ENCODE results near the gene C3orf38. TPM values are rescaled to one million over a fixed set of nuclear protein-coding genes. Genes with fewer than 3 reads are reported as not detected.

C3orf38 gene
- total RNA-seq, 1 experiment from 2014 or later, result 18.6 TPM

DNA sequence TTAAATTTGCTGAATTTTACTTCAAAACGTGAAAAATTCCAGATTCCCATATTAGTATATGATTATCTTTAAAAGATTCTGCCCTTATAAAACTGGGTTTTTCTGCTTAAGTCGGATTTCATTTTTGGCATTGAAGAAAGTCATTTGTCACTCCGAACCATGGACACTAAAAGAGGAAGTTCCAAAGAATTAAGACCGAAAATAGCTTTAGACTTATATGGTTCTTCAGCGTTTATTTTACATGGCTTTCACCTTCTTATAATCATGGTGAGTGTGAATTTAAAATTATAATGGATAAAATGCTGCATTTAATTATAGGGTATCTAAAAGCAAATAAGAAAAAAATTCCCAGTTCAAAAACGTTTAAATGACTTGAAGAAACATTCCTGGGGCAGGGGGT lies 1.0 kb downstream of the C3orf38 start:
- intact Hi-C loops (cut with micrococcal nuclease), result no loop called here
- H3K9ac ChIP-seq (ENCODE audit: low read length), result peak overlapping the region; percentile 89
- DNase-seq (ENCODE audit: low read depth, low spot score), result no peak
- ChIA-PET POLR2A (no interaction called here), RAD21 (ENCODE audit: low non-redundant PET in 1 of 2, low total read pairs in 2 of 2, uncharacterized antibody in 2 of 2, unreplicated experiment in 2 of 2) (no interaction called here), CTCF (interaction anchor here (1.1 kb wide), 1 partner anchor 10 kb away, joined by 4 read pairs; no protein-coding TSS in a partner anchor)
- H3K4me2 ChIP-seq (ENCODE audit: low read length), result peak overlapping the region; percentile 89
- H3K9me2 ChIP-seq (ENCODE audit: insufficient read depth), result no peaks in the 10 kb centered on the region
- peak overlapping the region; percentile 95 to 98 for H3K4me3 ChIP-seq (replicated peaks in 1 of 2; ENCODE audit: low read depth in 1 of 2, low read length in 2 of 2)
- H3K27ac ChIP-seq (ENCODE audit: low read depth, low read length), result peak overlapping the region; percentile 98; the same call in 1 of the 2 replicates
- no peaks in the 10 kb centered on the region for H3K9me3 ChIP-seq (ENCODE audit: control insufficient read depth in 1 of 2, insufficient read depth in 1 of 2, low read depth in 1 of 2, low read length in 2 of 2)
- no peak for TF ChIP-seq FOSL1 (IDR thresholded peaks at IDR 0.05; ENCODE audit: low read depth)
- TF ChIP-seq EZH2phosphoT487 (IDR thresholded peaks at IDR 0.05; ENCODE audit: borderline replicate concordance), result no peak
- no peak for TF ChIP-seq JUND (IDR thresholded peaks at IDR 0.05)
- TF ChIP-seq SRF (IDR thresholded peaks at IDR 0.05; ENCODE audit: low read depth), result no peak
- no peak for TF ChIP-seq CEBPB (IDR thresholded peaks at IDR 0.05; ENCODE audit: low read depth)
- TF ChIP-seq, protein P1, sequence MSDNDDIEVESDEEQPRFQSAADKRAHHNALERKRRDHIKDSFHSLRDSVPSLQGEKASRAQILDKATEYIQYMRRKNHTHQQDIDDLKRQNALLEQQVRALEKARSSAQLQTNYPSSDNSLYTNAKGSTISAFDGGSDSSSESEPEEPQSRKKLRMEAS (IDR thresholded peaks at IDR 0.05), result no peak
- TF ChIP-seq, protein P2, sequence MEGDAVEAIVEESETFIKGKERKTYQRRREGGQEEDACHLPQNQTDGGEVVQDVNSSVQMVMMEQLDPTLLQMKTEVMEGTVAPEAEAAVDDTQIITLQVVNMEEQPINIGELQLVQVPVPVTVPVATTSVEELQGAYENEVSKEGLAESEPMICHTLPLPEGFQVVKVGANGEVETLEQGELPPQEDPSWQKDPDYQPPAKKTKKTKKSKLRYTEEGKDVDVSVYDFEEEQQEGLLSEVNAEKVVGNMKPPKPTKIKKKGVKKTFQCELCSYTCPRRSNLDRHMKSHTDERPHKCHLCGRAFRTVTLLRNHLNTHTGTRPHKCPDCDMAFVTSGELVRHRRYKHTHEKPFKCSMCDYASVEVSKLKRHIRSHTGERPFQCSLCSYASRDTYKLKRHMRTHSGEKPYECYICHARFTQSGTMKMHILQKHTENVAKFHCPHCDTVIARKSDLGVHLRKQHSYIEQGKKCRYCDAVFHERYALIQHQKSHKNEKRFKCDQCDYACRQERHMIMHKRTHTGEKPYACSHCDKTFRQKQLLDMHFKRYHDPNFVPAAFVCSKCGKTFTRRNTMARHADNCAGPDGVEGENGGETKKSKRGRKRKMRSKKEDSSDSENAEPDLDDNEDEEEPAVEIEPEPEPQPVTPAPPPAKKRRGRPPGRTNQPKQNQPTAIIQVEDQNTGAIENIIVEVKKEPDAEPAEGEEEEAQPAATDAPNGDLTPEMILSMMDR (IDR thresholded peaks at IDR 0.05 in 2 of 3, conservative IDR thresholded peaks at IDR 0.05 in 1 of 3; ENCODE audit: borderline replicate concordance in 1 of 3, insufficient read depth in 1 of 3, low read depth in 2 of 3, low read length in 2 of 3), result no peak
- no peak for TF ChIP-seq YY1 (IDR thresholded peaks at IDR 0.05; ENCODE audit: extremely low read depth, insufficient replicate concordance, low read depth, low read length)
- TF ChIP-seq ELF1 (IDR thresholded peaks at IDR 0.05; ENCODE audit: borderline replicate concordance, low read depth), result no peak
- TF ChIP-seq TCF7L2 (IDR thresholded peaks at IDR 0.05; ENCODE audit: borderline replicate concordance, extremely low read depth, insufficient read depth, insufficient read length), result no peak
- TF ChIP-seq, protein P3, sequence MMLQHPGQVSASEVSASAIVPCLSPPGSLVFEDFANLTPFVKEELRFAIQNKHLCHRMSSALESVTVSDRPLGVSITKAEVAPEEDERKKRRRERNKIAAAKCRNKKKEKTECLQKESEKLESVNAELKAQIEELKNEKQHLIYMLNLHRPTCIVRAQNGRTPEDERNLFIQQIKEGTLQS (IDR thresholded peaks at IDR 0.05), result no peak
- TF ChIP-seq ZNF274 (IDR thresholded peaks at IDR 0.05; ENCODE audit: low read depth, low read length), result no peak
- no peak for TF ChIP-seq EZH2 (IDR thresholded peaks at IDR 0.05)
- no peak for TF ChIP-seq POLR2A (IDR thresholded peaks at IDR 0.05; ENCODE audit: borderline replicate concordance, extremely low read depth, insufficient read depth, insufficient read length)
- no peaks in the 10 kb centered on the region for H3K27me3 ChIP-seq (ENCODE audit: insufficient read depth, low read length)
- no peaks in the 10 kb centered on the region for H4K20me1 ChIP-seq (ENCODE audit: insufficient read depth)
- H3K36me3 ChIP-seq (ENCODE audit: control insufficient read depth in 1 of 2, insufficient read depth in 2 of 2, low read length in 2 of 2), result peaks cover 4 to 18% of the 10 kb centered on the region in 2 experiments; a peak in 3 of 4 replicates
- no peak for ATAC-seq
- peaks cover 2 to 21% of the 10 kb centered on the region in 2 experiments; a peak in 3 of 4 replicates for H3K4me1 ChIP-seq (ENCODE audit: control insufficient read depth in 1 of 2, insufficient read depth in 2 of 2, low read length in 2 of 2)
- no peak overlapping the region for H2AFZ ChIP-seq (ENCODE audit: low read depth, low read length, poor library complexity, severe bottlenecking)
- peaks cover 84% of the 10 kb centered on the region for H3K79me2 ChIP-seq (ENCODE audit: insufficient read depth, low read length)
- BruUV-seq (replicated peaks), result no TSS peak
